IPS-11a (cell line): Measurements from ENCODE around the gene HTR3E.
"Not testable (repeated sequence)": the region's sequence is repeated elsewhere in the genome, so short reads cannot be mapped to it uniquely, and the experiment has no call there.

Experiments
- H3K4me3 ChIP-seq: one replicate; pipeline ENCODE4 v1.5.1; 2013; ENCODE audit warnings: low read depth, low read length, control low read depth

HTR3E gene

GRCh38 chr3:184110316-184110725 is 13.5 kb downstream of the HTR3E start:
- no peak overlapping the region for H3K4me3 ChIP-seq

- no peak overlapping the region for H3K4me3 ChIP-seq
Measured at GRCh38 chr3:184116017-184116416, 19.2 kb downstream of the HTR3E start.

- no peak overlapping the region for H3K4me3 ChIP-seq
Measured at GRCh38 chr3:184117636-184118035, 20.8 kb downstream of the HTR3E start.

- H3K4me3 ChIP-seq = not testable (repeated sequence)
Measured at GRCh38 chr3:184121031-184121430, 24.2 kb downstream of the HTR3E start.

- no peak overlapping the region for H3K4me3 ChIP-seq
Measured at GRCh38 chr3:184126006-184126405, 29.1 kb downstream of the HTR3E start.

- H3K4me3 ChIP-seq = no peak overlapping the region
Measured at GRCh38 chr3:184129012-184129411, 32.1 kb downstream of the HTR3E start.

GRCh38 chr3:184132945-184133344 is 36.1 kb downstream of the HTR3E start:
- H3K4me3 ChIP-seq = no peak overlapping the region

- peak overlapping the region; percentile 97 for H3K4me3 ChIP-seq
Measured at GRCh38 chr3:184133840-184134745, 37.2 kb downstream of the HTR3E start.

GRCh38 chr3:184134746-184135148 is 37.9 kb downstream of the HTR3E start:
- peak overlapping the region; percentile 97 for H3K4me3 ChIP-seq

- peak within 1 kb of the TSS; percentile 97 for H3K4me3 ChIP-seq
Measured at GRCh38 chr3:184135149-184135910, 38.5 kb downstream of the HTR3E start, which contains the start of gene EIF2B5. TSS of gene EIF2B5 (plus strand) at chr3:184135358. CDS start at chr3:184135386, 28 bp downstream.

GRCh38 chr3:184135911-184136260 is 39.0 kb downstream of the HTR3E start:
- H3K4me3 ChIP-seq = peak overlapping the region; percentile 97

GRCh38 chr3:184140436-184140835 is 43.6 kb downstream of the HTR3E start:
- H3K4me3 ChIP-seq = no peak overlapping the region

- H3K4me3 ChIP-seq = no peak overlapping the region
Measured at GRCh38 chr3:184142199-184142598, 45.3 kb downstream of the HTR3E start.

GRCh38 chr3:184143327-184143726 is 46.5 kb downstream of the HTR3E start:
- no peak overlapping the region for H3K4me3 ChIP-seq

- no peak overlapping the region for H3K4me3 ChIP-seq
Measured at GRCh38 chr3:184144505-184144904, 47.6 kb downstream of the HTR3E start.

- H3K4me3 ChIP-seq = no peak overlapping the region
Measured at GRCh38 chr3:184145111-184145524, 48.3 kb downstream of the HTR3E start.

- no peak overlapping the region for H3K4me3 ChIP-seq
Measured at GRCh38 chr3:184145751-184146270, 48.9 kb downstream of the HTR3E start.

- H3K4me3 ChIP-seq = no peak overlapping the region
Measured at GRCh38 chr3:184148076-184148475, 51.2 kb downstream of the HTR3E start.

GRCh38 chr3:184149123-184149522 is 52.3 kb downstream of the HTR3E start:
- no peak overlapping the region for H3K4me3 ChIP-seq

GRCh38 chr3:184149770-184150169 is 52.9 kb downstream of the HTR3E start:
- not testable (repeated sequence) for H3K4me3 ChIP-seq

GRCh38 chr3:184154885-184155643 is 58.2 kb downstream of the HTR3E start, which contains the start of gene DVL3:
TSS of gene DVL3 (plus strand) at chr3:184155377. CDS start at chr3:184155636, 259 bp downstream.
- H3K4me3 ChIP-seq = peak within 1 kb of the TSS; percentile 87
